Measurements from ENCODE around the gene LATS2. TPM values are rescaled to one million over a fixed set of nuclear protein-coding genes. Genes with fewer than 3 reads are reported as not detected.

Gene LATS2
- total and polyA plus RNA-seq, 3 donors from 2014 or later = 35.6 to 40.2 (median 36.5) TPM

DNA sequence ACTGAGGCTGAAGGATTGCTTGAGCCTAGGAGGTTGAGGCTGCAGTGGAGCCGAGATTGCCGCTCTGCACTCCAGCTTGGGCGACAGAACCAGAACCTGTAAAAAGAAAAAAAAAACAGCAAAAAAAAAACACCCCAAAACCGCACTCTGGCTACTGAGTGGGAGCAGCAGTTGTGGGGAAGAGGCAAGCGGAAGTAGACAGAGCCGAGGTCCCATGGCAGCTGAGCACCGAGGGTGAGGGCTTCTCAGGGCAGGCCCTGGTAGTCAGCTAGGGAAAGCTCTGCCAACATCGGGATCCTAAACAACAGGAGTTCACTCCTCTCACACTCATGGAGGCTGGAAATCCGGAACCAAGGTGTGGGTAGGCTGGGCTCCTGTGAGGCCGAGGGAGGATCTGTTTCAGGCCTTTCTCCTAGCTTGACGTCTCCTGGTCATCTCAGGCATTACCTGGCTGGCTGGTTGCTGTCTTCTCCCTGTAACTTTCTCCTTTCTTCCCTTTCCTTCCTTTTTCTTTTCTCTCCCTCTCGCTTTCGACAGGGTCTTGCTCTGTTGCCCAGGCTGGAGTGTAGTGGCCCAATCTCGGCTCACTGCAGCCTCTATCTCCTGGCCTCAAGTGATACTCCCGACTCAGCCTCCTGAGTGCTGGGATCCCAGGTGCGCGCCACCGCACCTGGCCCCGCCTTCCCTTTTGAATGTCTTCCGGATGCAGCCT, 15.8 kb upstream of the LATS2 start:
- 65 to 70% methylated on average over 20 of the region's 20 CpGs for WGBS, 2 donors
- no peaks in the 10 kb centered on the region for H3K36me3 ChIP-seq (ENCODE audit: low read depth, missing control alignments)
- intact Hi-C loops (cut with DNase I; ENCODE audit: low total_unique reads) = no loop called here

DNA sequence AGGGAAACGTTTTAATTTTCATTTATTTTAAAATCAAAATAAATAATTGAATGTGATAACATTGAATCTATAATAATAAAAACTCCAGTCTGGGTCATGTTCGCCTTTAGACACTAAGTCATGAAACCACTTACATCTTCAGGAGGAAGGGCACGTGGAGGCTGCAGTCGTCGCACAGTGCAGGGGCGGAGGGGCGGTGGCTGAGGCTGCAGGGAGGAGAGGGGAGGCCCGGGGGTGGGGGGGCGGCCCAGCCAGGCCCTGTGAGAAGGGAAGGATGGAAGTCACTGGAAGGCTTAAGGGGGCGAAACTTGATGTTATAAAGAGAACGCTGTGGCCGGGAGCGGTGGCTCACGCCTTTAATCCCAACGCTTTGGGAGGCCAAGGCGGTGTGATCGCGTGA, 14.9 kb upstream of the LATS2 start:
- H3K4me3 ChIP-seq = peak overlapping the region; percentile 55 to 65
- DNase-seq = no peak
- H3K27me3 ChIP-seq = no peaks in the 10 kb centered on the region
- intact Hi-C loops (cut with DNase I; ENCODE audit: low total_unique reads) = no loop called here
- H3K4me1 ChIP-seq = peaks cover 6% of the 10 kb centered on the region
- no peaks in the 10 kb centered on the region for H3K36me3 ChIP-seq (ENCODE audit: low read depth, missing control alignments)
- peak overlapping the region in 1 of 2 donors; percentile 83 for H3K27ac ChIP-seq
- 43 to 62% methylated on average over 18 of the region's 18 CpGs for WGBS, 2 donors
- TF ChIP-seq POLR2A (IDR thresholded peaks at IDR 0.05) = no peak
- TF ChIP-seq, protein P1, sequence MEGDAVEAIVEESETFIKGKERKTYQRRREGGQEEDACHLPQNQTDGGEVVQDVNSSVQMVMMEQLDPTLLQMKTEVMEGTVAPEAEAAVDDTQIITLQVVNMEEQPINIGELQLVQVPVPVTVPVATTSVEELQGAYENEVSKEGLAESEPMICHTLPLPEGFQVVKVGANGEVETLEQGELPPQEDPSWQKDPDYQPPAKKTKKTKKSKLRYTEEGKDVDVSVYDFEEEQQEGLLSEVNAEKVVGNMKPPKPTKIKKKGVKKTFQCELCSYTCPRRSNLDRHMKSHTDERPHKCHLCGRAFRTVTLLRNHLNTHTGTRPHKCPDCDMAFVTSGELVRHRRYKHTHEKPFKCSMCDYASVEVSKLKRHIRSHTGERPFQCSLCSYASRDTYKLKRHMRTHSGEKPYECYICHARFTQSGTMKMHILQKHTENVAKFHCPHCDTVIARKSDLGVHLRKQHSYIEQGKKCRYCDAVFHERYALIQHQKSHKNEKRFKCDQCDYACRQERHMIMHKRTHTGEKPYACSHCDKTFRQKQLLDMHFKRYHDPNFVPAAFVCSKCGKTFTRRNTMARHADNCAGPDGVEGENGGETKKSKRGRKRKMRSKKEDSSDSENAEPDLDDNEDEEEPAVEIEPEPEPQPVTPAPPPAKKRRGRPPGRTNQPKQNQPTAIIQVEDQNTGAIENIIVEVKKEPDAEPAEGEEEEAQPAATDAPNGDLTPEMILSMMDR (IDR thresholded peaks at IDR 0.05) = no peak
- H3K9me3 ChIP-seq = no peaks in the 10 kb centered on the region

More for the DNA sequence above, 15.8 kb upstream of the LATS2 start:
- H3K4me1 ChIP-seq = peaks cover 6% of the 10 kb centered on the region
- H3K4me3 ChIP-seq = peak overlapping the region in 1 of 2 donors; percentile 47
- TF ChIP-seq, protein P1 (IDR thresholded peaks at IDR 0.05) = no peak
- no peak overlapping the region for H3K27ac ChIP-seq
- H3K9me3 ChIP-seq = no peaks in the 10 kb centered on the region
- no peak for DNase-seq
- H3K27me3 ChIP-seq = no peaks in the 10 kb centered on the region

DNA sequence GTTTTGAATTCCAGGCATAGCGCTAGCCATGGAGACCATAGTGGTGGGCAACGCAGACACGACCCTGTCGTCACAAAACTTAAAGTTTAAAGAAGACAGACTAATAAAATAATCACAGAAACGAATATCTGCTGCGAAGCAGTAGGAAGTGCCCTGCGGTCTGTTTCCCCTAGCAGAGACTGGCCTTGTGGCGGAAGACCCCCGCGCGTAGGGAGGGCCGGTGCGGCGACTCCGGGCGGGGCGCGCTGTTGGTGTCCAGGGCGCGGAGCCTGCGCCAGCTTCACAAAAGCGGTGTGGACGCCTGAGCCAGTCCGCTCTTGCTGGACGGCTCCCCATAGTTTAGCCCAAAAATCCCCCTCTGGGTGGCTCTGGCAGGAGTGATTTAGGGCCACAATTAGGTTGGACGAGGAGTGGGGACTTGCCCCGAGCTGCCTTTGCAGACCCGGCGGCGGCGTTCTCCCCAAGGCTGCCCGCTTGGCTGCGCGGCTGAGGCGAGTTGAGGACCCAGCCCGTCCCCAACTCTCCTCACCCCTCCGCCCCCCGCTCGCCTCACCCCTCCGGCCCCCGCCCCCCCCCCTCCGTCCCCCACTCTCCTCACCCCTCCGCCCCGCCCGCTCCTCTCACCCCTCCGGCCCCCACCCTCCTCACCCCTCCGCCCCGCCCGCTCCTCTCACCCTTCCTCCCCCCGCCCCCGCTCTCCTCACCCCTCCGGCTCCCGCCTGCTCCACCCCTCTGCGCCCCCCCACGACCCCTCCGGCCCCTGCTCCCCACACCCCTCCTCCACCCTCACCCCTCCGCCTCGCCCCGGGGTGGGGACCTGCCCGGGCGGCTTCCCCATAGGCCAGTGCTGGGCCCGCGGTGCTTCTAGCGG, 14.2 kb upstream of the LATS2 start:
- peak; percentile 42 for DNase-seq
- TF ChIP-seq POLR2A (IDR thresholded peaks at IDR 0.05) = no peak
- TF ChIP-seq, protein P1 (IDR thresholded peaks at IDR 0.05) = no peak
- intact Hi-C loops (cut with DNase I; ENCODE audit: low total_unique reads) = no loop called here
- peak overlapping the region; percentile 78 to 83 for H3K27ac ChIP-seq
- H3K27me3 ChIP-seq = no peaks in the 10 kb centered on the region
- H3K36me3 ChIP-seq (ENCODE audit: low read depth, missing control alignments) = no peaks in the 10 kb centered on the region
- H3K4me3 ChIP-seq = peak overlapping the region; percentile 55 to 65
- no peaks in the 10 kb centered on the region for H3K9me3 ChIP-seq
- peaks cover 6% of the 10 kb centered on the region for H3K4me1 ChIP-seq
- WGBS, 2 donors = 5% methylated on average over 39 to 45 of the region's 64 CpGs

DNA sequence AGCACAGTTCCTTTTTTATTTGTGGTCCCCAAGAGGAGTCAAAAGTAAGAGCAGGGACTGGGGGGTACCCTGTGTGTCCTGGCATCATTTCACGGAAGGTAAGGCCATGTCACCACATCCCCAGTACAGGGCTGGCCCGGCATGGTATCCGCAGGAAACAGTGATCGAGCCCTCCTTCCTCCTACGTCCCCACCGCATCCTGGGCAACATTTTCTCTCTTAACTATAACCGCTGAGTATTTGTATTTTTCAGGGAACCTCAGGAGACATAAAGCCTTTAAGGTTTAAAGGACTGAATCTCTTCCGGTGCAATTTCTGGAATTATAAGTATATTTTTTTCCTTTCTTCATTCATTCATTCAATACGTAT, 13.6 kb upstream of the LATS2 start:
- H3K9me3 ChIP-seq = no peaks in the 10 kb centered on the region
- no peaks in the 10 kb centered on the region for H3K27me3 ChIP-seq
- no peak for DNase-seq
- H3K27ac ChIP-seq = peak overlapping the region; percentile 78 to 83
- peak overlapping the region; percentile 55 to 65 for H3K4me3 ChIP-seq
- H3K36me3 ChIP-seq (ENCODE audit: low read depth, missing control alignments) = no peaks in the 10 kb centered on the region
- 19 to 33% methylated on average over 9 of the region's 9 CpGs for WGBS, 2 donors
- H3K4me1 ChIP-seq = peaks cover 6% of the 10 kb centered on the region
- intact Hi-C loops (cut with DNase I; ENCODE audit: low total_unique reads) = no loop called here
- no peak for TF ChIP-seq POLR2A (IDR thresholded peaks at IDR 0.05)
- TF ChIP-seq, protein P1 (IDR thresholded peaks at IDR 0.05) = no peak

Data from testis (tissue), 3 donors.